ENCODE results near the gene MAPK1. TPM values are rescaled to one million over a fixed set of nuclear protein-coding genes. Genes with fewer than 3 reads are reported as not detected.
"Not testable (repeated sequence)": the region's sequence is repeated elsewhere in the genome, so short reads cannot be mapped to it uniquely, and the experiment has no call there.

MAPK1 gene
- total RNA-seq, result 10 to 100 TPM; 39.7 to 42.6 TPM

DNA sequence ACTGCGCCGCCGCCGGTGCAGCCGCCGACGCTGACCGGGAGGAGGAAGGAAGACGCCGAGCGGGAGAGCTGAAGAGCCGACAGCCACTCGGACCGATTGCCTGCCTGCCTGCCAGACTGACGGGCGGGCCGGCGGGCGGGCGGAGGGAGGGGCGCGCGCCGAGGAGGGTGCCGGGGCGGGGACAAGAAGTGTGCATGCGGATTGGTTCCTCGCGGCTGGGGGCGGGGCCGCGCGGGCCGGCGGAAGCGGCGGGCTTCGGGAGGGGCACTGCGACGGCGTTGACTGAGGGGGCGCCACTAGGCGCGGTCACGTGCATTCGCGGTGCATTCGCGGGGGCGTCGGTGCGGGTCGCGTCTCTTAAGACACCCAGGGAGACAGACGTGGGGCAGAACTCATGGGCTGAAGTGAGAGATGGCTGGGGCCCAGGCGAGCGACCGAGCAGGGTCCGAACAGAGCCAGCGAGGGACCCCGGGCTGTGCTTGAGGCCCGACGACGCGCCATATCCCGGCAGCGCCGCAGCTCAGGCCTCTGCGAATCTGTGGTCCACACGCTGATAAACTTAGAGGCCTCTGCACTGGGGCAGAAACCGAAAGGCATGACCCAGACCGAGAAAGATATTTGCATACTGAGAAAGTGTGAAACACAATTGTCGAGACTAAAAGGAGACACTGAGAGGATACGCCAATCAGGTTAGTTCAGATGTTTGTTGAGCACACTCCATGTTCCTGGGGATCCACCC lies at the start of gene MAPK1:
MAPK1 (minus strand) TSS at position 118 of the 739 bp plus-strand sequence. CDS start 205 bp downstream, outside the sequence.
- DNase-seq (ENCODE audit: low spot score), result peak; percentile 93
- Histone ChIP-seq H3K27me3 (no peaks in the 10 kb centered on the region), H3K36me3 (no peaks in the 10 kb centered on the region), H3K9me3 (no peaks in the 10 kb centered on the region), H3K4me3 (peak within 1 kb of the TSS; percentile 83 to 99), H3K27ac (peak within 1 kb of the TSS; percentile 88 to 90), H3K4me1 (peaks cover 0 to 47% of the 10 kb centered on the region in 2 donors)
- TF ChIP-seq, protein P1, sequence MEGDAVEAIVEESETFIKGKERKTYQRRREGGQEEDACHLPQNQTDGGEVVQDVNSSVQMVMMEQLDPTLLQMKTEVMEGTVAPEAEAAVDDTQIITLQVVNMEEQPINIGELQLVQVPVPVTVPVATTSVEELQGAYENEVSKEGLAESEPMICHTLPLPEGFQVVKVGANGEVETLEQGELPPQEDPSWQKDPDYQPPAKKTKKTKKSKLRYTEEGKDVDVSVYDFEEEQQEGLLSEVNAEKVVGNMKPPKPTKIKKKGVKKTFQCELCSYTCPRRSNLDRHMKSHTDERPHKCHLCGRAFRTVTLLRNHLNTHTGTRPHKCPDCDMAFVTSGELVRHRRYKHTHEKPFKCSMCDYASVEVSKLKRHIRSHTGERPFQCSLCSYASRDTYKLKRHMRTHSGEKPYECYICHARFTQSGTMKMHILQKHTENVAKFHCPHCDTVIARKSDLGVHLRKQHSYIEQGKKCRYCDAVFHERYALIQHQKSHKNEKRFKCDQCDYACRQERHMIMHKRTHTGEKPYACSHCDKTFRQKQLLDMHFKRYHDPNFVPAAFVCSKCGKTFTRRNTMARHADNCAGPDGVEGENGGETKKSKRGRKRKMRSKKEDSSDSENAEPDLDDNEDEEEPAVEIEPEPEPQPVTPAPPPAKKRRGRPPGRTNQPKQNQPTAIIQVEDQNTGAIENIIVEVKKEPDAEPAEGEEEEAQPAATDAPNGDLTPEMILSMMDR (IDR thresholded peaks at IDR 0.05), result peak in 1 of 2 donors; percentile 57

DNA sequence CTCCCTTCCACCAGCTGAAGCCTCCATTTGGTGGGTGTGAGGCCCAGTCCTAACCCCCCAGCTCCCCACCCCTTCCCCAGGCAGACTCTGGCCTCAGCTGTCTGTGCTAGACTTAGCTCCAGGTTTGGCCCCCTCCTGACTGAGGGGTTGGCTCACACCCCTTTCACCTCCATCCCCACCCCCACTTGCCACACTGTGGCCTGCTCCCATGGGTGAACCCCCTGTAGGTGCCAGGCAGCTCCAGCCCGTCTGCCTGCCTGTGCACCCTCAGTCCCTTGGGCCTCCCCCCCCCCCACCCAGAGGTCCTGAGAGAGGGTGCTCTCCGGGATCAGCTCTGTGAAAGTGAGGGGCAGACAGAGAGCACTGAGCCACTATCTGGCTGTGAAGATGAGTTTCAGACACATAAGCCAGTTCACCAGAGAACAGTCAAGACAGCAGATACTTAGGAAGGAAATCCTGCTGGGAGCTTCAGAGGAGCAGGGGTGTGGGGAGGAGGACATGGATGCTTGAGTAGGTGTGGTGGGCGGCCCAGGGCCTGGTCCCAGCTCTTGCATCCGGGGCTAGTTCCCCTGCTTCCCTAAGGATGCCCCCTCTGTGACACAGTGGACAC lies 49.0 kb upstream of the MAPK1 start:
- no peak for DNase-seq (ENCODE audit: low spot score)
- no peak overlapping the region for H3K4me3 ChIP-seq
- TF ChIP-seq, protein P1 (IDR thresholded peaks at IDR 0.05), result no peak
- H3K27me3 ChIP-seq, result no peaks in the 10 kb centered on the region
- H3K4me1 ChIP-seq, result peaks cover 0 to 13% of the 10 kb centered on the region in 2 donors
- peaks cover 11% of the 10 kb centered on the region for H3K36me3 ChIP-seq
- H3K27ac ChIP-seq, result no peak overlapping the region
- no peaks in the 10 kb centered on the region for H3K9me3 ChIP-seq

DNA sequence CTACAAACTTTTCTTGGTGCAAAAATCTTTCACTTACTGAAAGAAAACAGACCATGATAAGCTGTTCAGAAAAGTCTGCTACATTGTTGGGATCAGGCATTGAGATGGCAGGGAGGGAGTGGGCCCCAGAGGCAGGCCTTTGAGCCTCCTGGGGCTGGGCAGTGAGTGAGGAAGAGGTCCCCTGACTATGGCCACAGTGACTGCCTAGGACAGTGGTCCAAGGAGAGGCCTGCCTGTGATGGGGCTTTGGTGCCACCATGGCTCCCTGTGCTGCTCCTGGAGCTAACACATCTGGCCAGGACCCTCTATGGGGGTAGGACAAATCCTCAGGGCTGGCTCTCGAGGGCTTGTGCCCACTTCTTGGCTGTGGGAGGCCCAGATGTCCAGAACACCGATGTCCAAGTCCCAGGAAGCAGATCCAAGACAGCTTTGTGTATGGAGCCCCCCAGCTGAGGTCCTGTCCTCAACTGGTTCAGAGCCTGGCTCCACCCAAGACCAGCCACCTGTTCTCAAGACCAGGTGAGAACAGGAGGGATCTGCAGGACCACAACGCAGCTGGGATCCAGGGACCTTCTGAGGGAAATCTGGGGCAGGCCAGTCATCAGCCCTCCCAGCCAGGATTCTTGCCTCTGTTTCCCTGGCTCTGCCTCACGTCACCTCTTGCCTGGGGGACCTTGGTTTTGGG lies 48.3 kb upstream of the MAPK1 start:
- Histone ChIP-seq H3K27me3 (no peaks in the 10 kb centered on the region), H3K36me3 (peaks cover 9% of the 10 kb centered on the region), H3K27ac (no peak overlapping the region), H3K4me1 (peaks cover 0 to 13% of the 10 kb centered on the region in 2 donors), H3K9me3 (no peaks in the 10 kb centered on the region), H3K4me3 (no peak overlapping the region)
- no peak for DNase-seq (ENCODE audit: low spot score)
- TF ChIP-seq, protein P1 (IDR thresholded peaks at IDR 0.05), result no peak

DNA sequence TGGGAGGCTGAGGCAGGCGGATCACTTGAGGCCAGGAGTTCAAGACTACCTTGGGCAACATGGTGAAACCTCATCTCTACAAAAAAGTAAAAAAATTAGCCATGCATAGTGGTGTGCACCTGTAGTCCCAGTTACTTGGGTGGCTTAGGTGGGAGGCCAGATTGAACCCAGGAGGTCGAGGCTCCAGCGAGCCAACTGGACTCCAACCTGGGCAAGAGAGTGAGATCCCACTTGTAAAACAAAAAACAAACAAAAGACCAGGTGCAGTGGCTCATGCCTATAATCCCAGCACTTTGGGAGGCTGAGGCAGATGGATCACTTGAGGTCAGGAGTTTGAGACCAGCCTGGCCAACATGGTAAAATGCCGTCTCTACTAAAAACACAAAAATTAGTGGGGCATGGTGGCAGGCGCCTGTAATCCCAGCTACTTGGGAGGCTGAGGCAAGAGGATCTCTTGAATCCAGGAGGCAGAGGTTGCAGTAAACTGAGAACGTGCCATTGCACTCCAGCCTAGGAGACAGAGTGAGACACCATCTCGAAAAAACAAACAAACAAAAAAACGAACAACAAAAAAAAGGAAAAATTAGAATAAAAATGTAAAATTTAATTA lies 46.7 kb upstream of the MAPK1 start:
- peaks cover 0 to 13% of the 10 kb centered on the region in 2 donors for H3K4me1 ChIP-seq
- not testable (repeated sequence) for H3K27ac ChIP-seq; H3K4me3 ChIP-seq; H3K27me3 ChIP-seq; H3K9me3 ChIP-seq; DNase-seq (ENCODE audit: low spot score); H3K36me3 ChIP-seq

DNA sequence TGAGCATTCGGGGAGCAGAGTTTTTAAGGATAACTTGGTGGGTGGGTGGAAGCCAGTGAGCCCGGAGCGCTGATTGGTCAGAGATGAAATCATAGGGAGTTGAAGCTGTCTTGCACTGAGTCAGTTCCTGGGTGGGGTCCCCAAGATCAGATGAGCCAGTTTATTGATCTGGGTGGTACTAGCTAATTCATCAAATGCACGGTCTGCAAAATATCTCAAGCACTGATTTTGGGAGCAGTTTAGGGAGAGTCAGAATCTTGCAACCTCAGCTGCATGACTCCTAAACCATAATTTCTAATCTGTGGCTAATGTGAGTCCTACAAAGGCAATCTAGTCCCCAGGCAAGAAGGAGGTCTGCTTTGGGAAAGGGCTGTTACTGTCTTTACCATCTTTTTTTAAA lies 42.9 kb upstream of the MAPK1 start:
- H3K36me3 ChIP-seq; H3K9me3 ChIP-seq; H3K4me3 ChIP-seq; H3K27ac ChIP-seq; DNase-seq (ENCODE audit: low spot score); H3K4me1 ChIP-seq; H3K27me3 ChIP-seq: not testable (repeated sequence)

DNA sequence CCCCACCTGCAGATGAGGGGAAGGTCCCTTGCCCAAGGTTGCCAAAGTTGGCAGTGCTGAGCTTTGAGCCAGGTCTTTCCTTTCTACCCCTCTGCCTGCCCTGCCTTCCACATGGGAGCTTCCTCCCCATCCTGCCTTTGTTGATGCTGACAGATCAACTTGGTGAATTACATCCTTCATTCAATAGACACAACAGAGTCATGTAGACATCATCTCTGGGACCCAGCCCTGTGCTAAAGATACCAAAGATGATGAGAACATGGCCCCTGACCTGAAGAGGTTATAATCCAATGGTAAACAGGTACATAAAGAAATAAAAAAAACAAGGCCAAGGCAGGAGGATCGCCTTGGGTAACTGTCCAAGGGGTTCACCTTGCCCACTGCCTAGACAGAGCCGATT lies 42.4 kb upstream of the MAPK1 start:
- TF ChIP-seq, protein P1 (IDR thresholded peaks at IDR 0.05), result no peak
- Histone ChIP-seq H3K9me3 (no peaks in the 10 kb centered on the region), H3K36me3 (no peaks in the 10 kb centered on the region), H3K4me3 (no peak overlapping the region), H3K4me1 (no peaks in the 10 kb centered on the region), H3K27ac (no peak overlapping the region), H3K27me3 (no peaks in the 10 kb centered on the region)
- DNase-seq (ENCODE audit: low spot score), result no peak
